C4-2B (cell line): Measurements from ENCODE around the gene PDS5A.
"Not testable (repeated sequence)": the region's sequence is repeated elsewhere in the genome, so short reads cannot be mapped to it uniquely, and the experiment has no call there.

Source experiments
- H3K27ac ChIP-seq: fragments of 450-650 bp; 2 replicates; pipeline ENCODE4 v1.5.1; 2017
- ZFX ChIP-seq: fragments of 450-650 bp; IDR thresholded peaks from 2 replicates; pipeline ENCODE4 v1.6.1; 2017
- TF ChIP-seq, protein P1 (sequence below): fragments of 450-650 bp; conservative IDR thresholded peaks from 2 replicates; pipeline ENCODE4 v1.5.1; 2017; ENCODE audit warnings: mild to moderate bottlenecking

PDS5A gene

DNA sequence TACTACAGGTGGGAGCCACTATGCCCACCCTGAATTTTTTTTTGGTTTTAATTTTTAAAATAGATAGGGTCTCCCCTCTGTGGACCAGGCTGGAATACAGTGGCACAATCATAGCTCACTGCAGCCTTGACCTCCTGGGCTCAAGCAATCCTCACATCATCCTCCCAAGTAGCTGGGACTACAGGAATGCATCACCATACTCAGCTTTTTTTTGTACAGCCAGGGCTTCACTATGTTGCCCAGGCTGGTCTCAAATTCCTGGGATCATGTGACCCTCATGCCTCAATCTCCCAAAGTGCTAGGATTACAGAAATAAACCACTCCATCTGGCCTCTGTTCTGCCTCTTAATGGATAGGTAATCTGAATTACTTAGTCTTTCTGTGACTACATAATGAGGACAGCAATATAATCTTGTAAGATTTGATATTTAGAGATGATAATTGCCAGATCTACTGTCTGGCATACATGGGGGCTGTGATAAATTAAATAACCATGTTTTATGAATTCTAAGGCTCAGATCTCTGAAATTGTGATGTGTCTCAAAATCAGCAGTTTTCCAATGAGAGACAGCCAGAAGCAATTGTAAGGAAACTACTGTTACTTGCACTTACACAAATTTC, 26.7 kb downstream of the PDS5A start:
- TF ChIP-seq ZFX = no peak
- TF ChIP-seq, protein P1, sequence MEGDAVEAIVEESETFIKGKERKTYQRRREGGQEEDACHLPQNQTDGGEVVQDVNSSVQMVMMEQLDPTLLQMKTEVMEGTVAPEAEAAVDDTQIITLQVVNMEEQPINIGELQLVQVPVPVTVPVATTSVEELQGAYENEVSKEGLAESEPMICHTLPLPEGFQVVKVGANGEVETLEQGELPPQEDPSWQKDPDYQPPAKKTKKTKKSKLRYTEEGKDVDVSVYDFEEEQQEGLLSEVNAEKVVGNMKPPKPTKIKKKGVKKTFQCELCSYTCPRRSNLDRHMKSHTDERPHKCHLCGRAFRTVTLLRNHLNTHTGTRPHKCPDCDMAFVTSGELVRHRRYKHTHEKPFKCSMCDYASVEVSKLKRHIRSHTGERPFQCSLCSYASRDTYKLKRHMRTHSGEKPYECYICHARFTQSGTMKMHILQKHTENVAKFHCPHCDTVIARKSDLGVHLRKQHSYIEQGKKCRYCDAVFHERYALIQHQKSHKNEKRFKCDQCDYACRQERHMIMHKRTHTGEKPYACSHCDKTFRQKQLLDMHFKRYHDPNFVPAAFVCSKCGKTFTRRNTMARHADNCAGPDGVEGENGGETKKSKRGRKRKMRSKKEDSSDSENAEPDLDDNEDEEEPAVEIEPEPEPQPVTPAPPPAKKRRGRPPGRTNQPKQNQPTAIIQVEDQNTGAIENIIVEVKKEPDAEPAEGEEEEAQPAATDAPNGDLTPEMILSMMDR = no peak
- H3K27ac ChIP-seq = no peak overlapping the region

DNA sequence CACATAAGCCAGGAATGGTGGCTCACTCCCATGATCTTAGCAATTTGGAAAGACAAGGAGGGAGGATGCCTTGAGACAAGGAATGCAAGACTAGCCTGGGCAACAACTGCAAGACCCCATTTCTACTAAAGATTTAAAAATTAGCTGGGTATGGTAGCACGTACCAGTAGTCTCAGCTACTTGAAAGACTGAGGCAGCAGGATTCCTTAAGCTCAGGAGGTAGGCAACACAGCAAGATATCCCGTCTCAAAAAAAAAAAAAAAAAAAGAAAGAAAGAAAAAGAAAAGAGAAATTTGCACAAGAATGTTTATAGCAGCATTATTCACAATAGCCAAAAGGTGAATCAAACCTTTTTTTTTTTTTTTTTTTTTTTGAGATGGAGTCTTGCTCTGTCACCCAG, 29.7 kb downstream of the PDS5A start:
- no peak for TF ChIP-seq ZFX
- TF ChIP-seq, protein P1 = no peak

DNA sequence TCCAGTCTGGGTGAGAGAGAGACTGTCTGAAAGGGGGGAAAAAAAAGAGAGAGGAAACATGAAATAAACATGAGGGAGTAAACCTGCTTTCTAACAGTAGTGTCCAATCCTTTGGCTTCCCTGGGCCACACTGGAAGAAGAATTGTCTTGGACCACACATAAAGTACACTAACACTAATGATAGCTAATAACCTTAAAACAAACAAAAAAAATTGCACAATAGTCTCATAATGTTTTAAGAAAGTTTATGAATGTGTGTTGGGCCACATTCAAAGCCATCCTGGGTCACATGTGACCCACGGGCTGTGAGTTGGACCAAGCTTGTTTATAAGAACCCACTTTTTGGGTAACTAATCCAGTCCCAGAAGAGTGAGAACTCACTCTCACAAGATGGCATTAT, 30.3 kb downstream of the PDS5A start:
- TF ChIP-seq, protein P1 = no peak
- no peak for TF ChIP-seq ZFX
- H3K27ac ChIP-seq = peak overlapping the region; percentile 46

More for the DNA sequence above, 29.7 kb downstream of the PDS5A start:
- no peak overlapping the region; the same call in 1 of the 2 replicates for H3K27ac ChIP-seq

DNA sequence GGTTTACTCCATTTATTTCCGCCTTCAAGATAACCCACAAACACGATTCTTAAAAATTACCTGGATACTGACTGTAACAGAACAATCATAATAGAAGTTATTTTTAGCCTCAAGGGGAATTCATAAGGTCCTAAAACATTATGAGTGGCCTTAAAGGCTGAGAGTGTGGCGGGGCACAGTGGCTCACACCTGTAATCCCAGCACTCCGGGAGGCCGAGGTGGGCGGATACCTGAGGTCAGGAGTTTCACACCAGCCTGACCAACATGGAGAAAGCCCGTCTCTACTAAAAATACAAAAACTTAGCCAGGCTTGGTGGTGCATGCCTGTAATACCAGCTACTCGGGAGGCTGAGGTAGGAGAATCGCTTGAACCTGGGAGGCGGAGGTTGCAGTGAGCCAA, 33.5 kb downstream of the PDS5A start:
- not testable (repeated sequence) for H3K27ac ChIP-seq

DNA sequence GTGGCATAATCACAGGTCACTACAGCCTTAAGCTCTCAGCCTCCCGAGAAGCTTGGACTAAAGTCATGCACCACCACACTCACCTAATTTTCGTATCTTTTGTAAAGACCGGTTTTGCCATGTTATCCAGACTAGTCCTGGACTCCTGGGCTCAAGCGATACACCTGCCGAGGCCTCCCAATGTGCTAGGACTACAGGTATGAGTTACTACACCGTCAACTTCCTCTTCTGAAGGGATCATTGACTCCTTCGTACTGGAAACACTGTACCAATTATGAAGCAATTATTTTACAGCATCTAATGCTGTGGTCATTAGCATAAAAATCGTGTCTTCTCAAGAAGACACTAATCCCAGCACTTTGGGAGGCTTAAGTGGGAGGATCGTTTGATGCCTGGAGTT, 35.2 kb downstream of the PDS5A start:
- no peak overlapping the region for H3K27ac ChIP-seq
- TF ChIP-seq ZFX = no peak
- TF ChIP-seq, protein P1 = no peak

DNA sequence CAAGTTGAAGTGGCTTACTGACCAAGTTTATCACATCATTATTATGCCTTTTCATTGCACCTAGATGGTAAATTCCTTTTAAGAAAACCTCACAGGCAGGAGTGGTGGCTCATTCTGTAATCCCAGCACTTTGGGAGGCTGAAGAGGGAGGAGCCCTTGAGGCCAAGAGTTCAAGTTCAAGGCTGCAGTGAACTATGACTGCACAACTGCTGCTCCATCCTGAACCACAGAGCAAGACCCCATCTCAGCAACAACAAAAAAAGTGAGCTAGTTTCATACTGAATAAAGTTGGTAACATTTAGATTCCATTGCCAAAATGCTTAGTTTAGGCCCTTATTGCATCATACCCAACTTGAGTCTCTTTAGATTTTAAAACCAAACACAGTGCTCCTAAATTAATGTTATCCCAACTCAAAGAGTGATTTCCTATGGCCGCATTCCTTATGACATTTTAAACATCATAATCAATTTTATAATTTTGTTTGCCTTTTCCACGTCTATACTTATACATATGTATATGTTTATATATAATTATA, 36.0 kb downstream of the PDS5A start:
- H3K27ac ChIP-seq = no peak overlapping the region
- TF ChIP-seq ZFX = no peak
- TF ChIP-seq, protein P1 = no peak

DNA sequence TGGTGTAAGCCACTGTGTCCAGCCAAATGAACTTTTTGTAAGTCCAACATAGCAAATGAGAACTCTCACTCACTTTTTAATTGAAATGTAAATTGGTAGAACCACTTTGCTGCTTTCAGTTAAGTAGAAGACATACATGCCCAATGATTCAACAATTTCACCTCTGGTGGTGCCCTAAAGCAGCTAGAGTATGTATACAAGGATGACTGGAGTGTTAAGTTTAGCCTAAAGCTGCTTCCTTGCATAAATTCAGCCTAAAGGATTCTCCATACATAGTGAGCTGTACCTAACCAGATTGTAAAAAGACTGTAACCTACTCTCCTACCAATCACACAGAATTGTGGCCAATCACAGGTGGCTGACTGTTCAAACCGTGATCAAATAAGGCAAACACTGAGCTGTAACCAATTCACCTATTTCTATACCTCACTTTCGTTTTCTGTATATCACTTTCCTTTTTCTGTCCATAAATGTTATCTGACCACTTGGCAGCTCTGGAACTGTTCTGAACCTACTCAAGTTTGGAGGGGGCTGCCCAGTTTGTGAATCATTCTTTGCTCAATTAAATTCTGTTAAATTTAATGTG, 39.9 kb downstream of the PDS5A start:
- TF ChIP-seq ZFX = no peak
- TF ChIP-seq, protein P1 = no peak
- no peak overlapping the region for H3K27ac ChIP-seq
